Pancreas (tissue), 10 donors: ENCODE results near the gene EVI5L. TPM values are rescaled to one million over a fixed set of nuclear protein-coding genes. Genes with fewer than 3 reads are reported as not detected.

Experiments
- ATAC-seq, 4 donors: fragments of 200-7000 bp; cut with Tn5 transposase; one replicate each; pipeline versions ENCODE4 v1.8.0 to v1.9.1; 2020; ENCODE audit warnings: mild to moderate bottlenecking in 4 of 4, moderate library complexity in 4 of 4
- DNase-seq, 6 donors: peaks; one replicate each; pipeline ENCODE4 v3.0.0-alpha.2; 2020
- FAIRE-seq: peaks from 2 replicates; lab custom pipeline; 2012; peaks lifted over from hg19 to GRCh38; lab: Jason Lieb, UNC
- H3K27ac ChIP-seq, 4 donors: fragments of 200-600 bp; sonication (generic); 1 replicate in 3 of 4; 2 replicates in 1 of 4; pipeline versions ENCODE4 v1.5.0 to v1.8.0; 2020
- H3K27me3 ChIP-seq, 4 donors: fragments of 200-600 bp; one replicate each; pipeline ENCODE4 v1.8.0; 2021
- H3K36me3 ChIP-seq, 3 donors: fragments of 200-600 bp; sonication (generic) in 1 of 3; one replicate each; pipeline versions ENCODE4 v1.5.0 to v1.8.0; 2020 to 2021
- H3K4me1 ChIP-seq, 3 donors: fragments of 200-600 bp; one replicate each; pipeline ENCODE4 v1.8.0; 2021
- H3K4me3 ChIP-seq, 4 donors: fragments of 200-600 bp; sonication (generic) in 2 of 4; one replicate each; pipeline versions ENCODE4 v1.5.0 to v1.8.0; 2020 to 2021
- H3K9me3 ChIP-seq, 4 donors: fragments of 200-600 bp; one replicate each; pipeline ENCODE4 v1.8.0; 2021
- WGBS, 2 donors: extraction: QIAGEN DNeasy Blood & Tissue Kit; methylation state at CpG; one replicate each; pipeline ENCODE4 v1.1.7; 2013; 5-methylcytosine and 5-hydroxymethylcytosine counted together
- intact Hi-C, 3 donors: fragments of 100-400 bp; cut with DNase I; formaldehyde crosslinking; loops; one replicate each; pipeline versions ENCODE4 v1.11.1 to v1.14.2; 2022
- polyA plus RNA-seq, 2 donors: library from polyadenylated mRNA; stranded (reverse); fragments of 200-250 nt; gene quantifications; one replicate each; pipeline ENCODE4 v1.2.3, GENCODE V29; 2013
- total RNA-seq, 6 donors: library from RNA; stranded (reverse); fragmentation: NEBNext Ultra II Directional in 4 of 6; extraction: Animal tissue kit (Norgen Biotek cat#: 25700) in 4 of 6; gene quantifications; one replicate each; pipeline versions ENCODE4 v1.2.1 to v1.2.4, GENCODE V29; 2021 to 2023
- TF ChIP-seq, protein P1 (sequence below), 4 donors: fragments of 200-600 bp; sonication (generic) in 3 of 4; IDR thresholded peaks; one replicate each; pipeline versions ENCODE4 v1.5.0 to v1.8.0; 2021; ENCODE audit warnings: antibody characterized with exemption in 4 of 4
- donor health status: healthy with polysubstance abuse.
- donor health status: DM: no; HTN: no; CAD: no; lungs with moderate emphysema.
- donor health status: DM: no; HTN: no; CAD: no.
- donor health status: control.
- donor health status: control.
- donor health status: Bipolar disorder and iron deficiency.
- donor health status: DM: yes; HTN: yes; CAD: no.
- donor health status: DM: no; HTN: no; CAD: no.
- donor health status: DM: no; HTN: no; CAD: no.
- donor health status: DM: yes; HTN: yes; CAD: no.

Gene EVI5L
- total and polyA plus RNA-seq, 8 donors = 3.0 to 9.1 (median 4.8) TPM

DNA sequence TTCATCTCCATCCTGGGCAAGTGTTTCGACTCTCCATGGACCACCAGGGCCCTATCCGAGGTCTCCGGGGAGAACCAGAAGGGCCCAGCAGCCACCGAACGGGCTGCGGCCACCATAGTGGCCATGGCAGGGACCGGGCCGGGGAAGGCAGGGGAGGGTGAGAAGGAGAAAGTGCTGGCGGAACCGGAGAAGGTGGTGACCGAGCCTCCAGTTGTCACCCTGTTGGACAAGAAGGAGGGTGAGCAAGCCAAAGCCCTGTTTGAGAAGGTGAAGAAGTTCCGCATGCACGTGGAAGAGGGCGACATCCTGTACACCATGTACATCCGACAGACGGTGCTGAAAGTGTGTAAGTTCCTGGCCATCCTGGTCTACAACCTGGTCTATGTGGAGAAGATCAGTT, 68.9 kb downstream of the EVI5L start:
- no peaks in the 10 kb centered on the region for H3K9me3 ChIP-seq
- intact Hi-C loops = no loop called here
- no peaks in the 10 kb centered on the region for H3K36me3 ChIP-seq
- DNase-seq (peak in 1 of 6 donors; percentile 5), FAIRE-seq (no peak), ATAC-seq (no peak)
- no peak overlapping the region for H3K4me3 ChIP-seq
- TF ChIP-seq, protein P1, sequence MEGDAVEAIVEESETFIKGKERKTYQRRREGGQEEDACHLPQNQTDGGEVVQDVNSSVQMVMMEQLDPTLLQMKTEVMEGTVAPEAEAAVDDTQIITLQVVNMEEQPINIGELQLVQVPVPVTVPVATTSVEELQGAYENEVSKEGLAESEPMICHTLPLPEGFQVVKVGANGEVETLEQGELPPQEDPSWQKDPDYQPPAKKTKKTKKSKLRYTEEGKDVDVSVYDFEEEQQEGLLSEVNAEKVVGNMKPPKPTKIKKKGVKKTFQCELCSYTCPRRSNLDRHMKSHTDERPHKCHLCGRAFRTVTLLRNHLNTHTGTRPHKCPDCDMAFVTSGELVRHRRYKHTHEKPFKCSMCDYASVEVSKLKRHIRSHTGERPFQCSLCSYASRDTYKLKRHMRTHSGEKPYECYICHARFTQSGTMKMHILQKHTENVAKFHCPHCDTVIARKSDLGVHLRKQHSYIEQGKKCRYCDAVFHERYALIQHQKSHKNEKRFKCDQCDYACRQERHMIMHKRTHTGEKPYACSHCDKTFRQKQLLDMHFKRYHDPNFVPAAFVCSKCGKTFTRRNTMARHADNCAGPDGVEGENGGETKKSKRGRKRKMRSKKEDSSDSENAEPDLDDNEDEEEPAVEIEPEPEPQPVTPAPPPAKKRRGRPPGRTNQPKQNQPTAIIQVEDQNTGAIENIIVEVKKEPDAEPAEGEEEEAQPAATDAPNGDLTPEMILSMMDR (IDR thresholded peaks at IDR 0.05) = no peak
- WGBS, 2 donors = 95 to 96% methylated on average over 16 of the region's 16 CpGs
- no peak overlapping the region for H3K27ac ChIP-seq
- peaks cover 0 to 9% (median 0%) of the 10 kb centered on the region in 3 donors for H3K4me1 ChIP-seq
- H3K27me3 ChIP-seq = no peaks in the 10 kb centered on the region

DNA sequence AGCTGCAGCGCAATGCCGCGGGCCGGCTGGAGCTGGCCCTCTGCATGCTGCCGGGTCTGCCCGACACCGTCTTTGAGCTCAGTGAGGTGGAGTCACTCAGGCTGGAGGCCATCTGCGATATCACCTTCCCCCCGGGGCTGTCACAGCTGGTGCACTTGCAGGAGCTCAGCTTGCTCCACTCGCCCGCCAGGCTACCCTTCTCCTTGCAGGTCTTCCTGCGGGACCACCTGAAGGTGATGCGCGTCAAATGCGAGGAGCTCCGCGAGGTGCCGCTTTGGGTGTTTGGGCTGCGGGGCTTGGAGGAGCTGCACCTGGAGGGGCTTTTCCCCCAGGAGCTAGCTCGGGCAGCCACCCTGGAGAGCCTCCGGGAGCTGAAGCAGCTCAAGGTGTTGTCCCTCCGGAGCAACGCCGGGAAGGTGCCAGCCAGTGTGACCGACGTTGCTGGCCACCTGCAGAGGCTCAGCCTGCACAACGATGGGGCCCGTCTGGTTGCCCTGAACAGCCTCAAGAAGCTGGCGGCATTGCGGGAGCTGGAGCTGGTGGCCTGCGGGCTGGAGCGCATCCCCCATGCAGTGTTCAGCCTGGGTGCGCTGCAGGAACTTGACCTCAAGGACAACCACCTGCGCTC, 69.8 kb downstream of the EVI5L start:
- DNase-seq = peak in 3 of 6 donors; percentile 13 to 73 (median 37)
- TF ChIP-seq, protein P1 (IDR thresholded peaks at IDR 0.05) = no peak
- ATAC-seq = no peak
- WGBS, 2 donors = 93 to 96% methylated on average over 34 of the region's 34 CpGs
- no peak overlapping the region for H3K27ac ChIP-seq
- intact Hi-C loops = no loop called here
- H3K9me3 ChIP-seq = no peaks in the 10 kb centered on the region
- no peaks in the 10 kb centered on the region for H3K27me3 ChIP-seq
- H3K4me1 ChIP-seq = peaks cover 0 to 9% (median 4%) of the 10 kb centered on the region in 3 donors
- no peaks in the 10 kb centered on the region for H3K36me3 ChIP-seq
- no peak for FAIRE-seq
- no peak overlapping the region for H3K4me3 ChIP-seq

DNA sequence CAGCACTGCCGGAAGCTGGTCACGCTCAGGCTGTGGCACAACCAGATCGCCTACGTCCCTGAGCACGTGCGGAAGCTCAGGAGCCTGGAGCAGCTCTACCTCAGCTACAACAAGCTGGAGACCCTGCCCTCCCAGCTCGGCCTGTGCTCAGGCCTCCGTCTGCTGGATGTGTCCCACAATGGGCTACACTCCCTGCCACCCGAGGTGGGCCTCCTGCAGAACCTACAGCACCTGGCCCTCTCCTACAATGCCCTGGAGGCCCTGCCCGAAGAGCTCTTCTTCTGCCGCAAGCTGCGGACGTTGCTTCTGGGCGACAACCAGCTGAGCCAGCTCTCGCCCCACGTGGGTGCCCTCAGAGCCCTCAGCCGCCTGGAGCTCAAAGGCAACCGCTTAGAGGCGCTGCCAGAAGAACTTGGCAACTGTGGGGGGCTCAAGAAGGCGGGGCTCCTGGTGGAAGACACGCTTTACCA, 70.4 kb downstream of the EVI5L start:
- DNase-seq (peak in 4 of 6 donors; percentile 21 to 72 (median 51)), ATAC-seq (no peak), FAIRE-seq (no peak)
- no peaks in the 10 kb centered on the region for H3K27me3 ChIP-seq
- no peaks in the 10 kb centered on the region for H3K9me3 ChIP-seq
- WGBS, 2 donors = 82 to 85% methylated on average over 20 to 21 of the region's 21 CpGs
- H3K36me3 ChIP-seq = no peaks in the 10 kb centered on the region
- H3K27ac ChIP-seq = no peak overlapping the region
- H3K4me1 ChIP-seq = peaks cover 3 to 14% (median 9%) of the 10 kb centered on the region in 3 donors
- H3K4me3 ChIP-seq = no peak overlapping the region
- intact Hi-C loops = no loop called here
- TF ChIP-seq, protein P1 (IDR thresholded peaks at IDR 0.05) = no peak

DNA sequence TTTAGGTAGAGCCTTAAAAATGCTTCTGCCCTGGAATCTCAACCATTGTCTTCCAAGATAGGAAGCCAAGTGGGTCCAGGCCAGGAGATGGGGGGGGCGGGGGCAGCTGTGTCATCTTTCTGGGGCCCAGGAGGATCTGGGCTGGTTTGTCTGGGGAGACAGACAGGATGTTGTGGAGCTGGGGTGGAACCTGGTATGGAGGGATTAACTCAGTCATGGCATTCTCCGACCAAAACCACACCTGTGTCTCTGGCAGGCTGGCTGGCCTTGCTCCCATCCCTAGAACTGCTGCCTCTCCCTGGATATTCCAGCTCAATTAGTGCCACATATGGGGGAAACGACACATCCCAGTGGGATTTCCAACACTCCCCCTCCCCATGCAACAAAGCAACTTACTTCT, 70.9 kb downstream of the EVI5L start:
- DNase-seq = peak in 1 of 6 donors; percentile 21
- Histone ChIP-seq H3K4me3 (no peak overlapping the region), H3K27me3 (no peaks in the 10 kb centered on the region), H3K27ac (no peak overlapping the region), H3K9me3 (no peaks in the 10 kb centered on the region), H3K36me3 (no peaks in the 10 kb centered on the region), H3K4me1 (peaks cover 3 to 14% (median 10%) of the 10 kb centered on the region in 3 donors)
- intact Hi-C loops = no loop called here
- ATAC-seq = no peak
- no peak for FAIRE-seq
- TF ChIP-seq, protein P1 (IDR thresholded peaks at IDR 0.05) = no peak
- 72 to 84% methylated on average over 3 of the region's 3 CpGs for WGBS, 2 donors

DNA sequence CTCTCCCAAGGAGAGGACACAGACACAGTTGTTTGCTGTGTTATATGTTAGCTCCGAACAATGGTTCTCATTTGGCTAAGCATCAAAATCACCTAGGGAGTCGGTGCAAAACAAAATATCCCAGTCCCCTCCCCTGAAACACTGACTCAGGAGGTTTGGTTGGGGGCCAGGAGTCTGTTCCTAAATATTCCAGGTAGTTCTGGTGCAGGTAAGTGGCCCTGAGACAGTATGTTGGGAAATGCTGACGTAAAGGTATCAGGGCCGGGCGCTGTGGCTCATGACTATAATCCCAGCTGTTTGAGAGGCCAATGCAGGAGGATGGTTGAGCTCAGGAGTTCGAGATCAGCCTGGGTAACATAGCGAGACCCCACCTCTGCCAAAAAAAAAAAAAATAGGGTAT, 71.3 kb downstream of the EVI5L start:
- DNase-seq (peak in 2 of 6 donors; percentile 24 to 36), FAIRE-seq (no peak), ATAC-seq (no peak)
- 87 to 88% methylated on average over 7 of the region's 7 CpGs for WGBS, 2 donors
- TF ChIP-seq, protein P1 (IDR thresholded peaks at IDR 0.05) = no peak
- intact Hi-C loops = no loop called here
- no peaks in the 10 kb centered on the region for H3K27me3 ChIP-seq
- no peak overlapping the region for H3K4me3 ChIP-seq
- no peak overlapping the region for H3K27ac ChIP-seq
- H3K4me1 ChIP-seq = peaks cover 3 to 14% (median 10%) of the 10 kb centered on the region in 3 donors
- no peaks in the 10 kb centered on the region for H3K36me3 ChIP-seq
- H3K9me3 ChIP-seq = no peaks in the 10 kb centered on the region
